MCF 10A (cell line): ENCODE results near the gene HES4. TPM values are rescaled to one million over a fixed set of nuclear protein-coding genes. Genes with fewer than 3 reads are reported as not detected.

Experiments used
- BruUV-seq: library from RNA; stranded (reverse); fragments of 400-500 nt; replicated peaks from 2 replicates; lab custom pipeline; 2021; lab: Mats Ljungman, UMichigan
- CTCF ChIA-PET: fragments of 300-600 bp; sonication (Branson Sonifier 250); formaldehyde crosslinking; extraction: SDS; loops from one replicate; lab custom pipeline; 2021; ENCODE audit warnings: antibody characterized with exemption, inconsistent platforms; lab: Yijun Ruan, JAX
- POLR2A ChIA-PET: fragments of 300-600, 350-650 bp; sonication (Branson Sonifier 250); formaldehyde crosslinking; extraction: SDS; loops from one replicate; lab custom pipeline; 2020; ENCODE audit warnings: antibody characterized with exemption, inconsistent platforms; lab: Yijun Ruan, JAX
- DNase-seq: peaks from one replicate; pipeline ENCODE4 v3.0.0-alpha.2; 2018; ENCODE audit not compliant: unreplicated experiment
- H3K27ac Mint-ChIP-seq: one replicate; pipeline ENCODE4 v1.8.0; 2022; ENCODE audit warnings: mild to moderate bottlenecking, low read depth, mixed read lengths; ENCODE audit not compliant: unreplicated experiment
- H3K27me3 Mint-ChIP-seq: one replicate; pipeline ENCODE4 v1.8.0; 2022; ENCODE audit warnings: mixed read lengths; ENCODE audit not compliant: insufficient read depth, unreplicated experiment
- H3K36me3 Mint-ChIP-seq: one replicate; pipeline ENCODE4 v1.8.0; 2022; ENCODE audit warnings: mild to moderate bottlenecking, moderate library complexity, mixed read lengths; ENCODE audit not compliant: insufficient read depth, unreplicated experiment
- H3K4me1 Mint-ChIP-seq: one replicate; pipeline ENCODE4 v1.8.0; 2022; ENCODE audit warnings: mixed read lengths; ENCODE audit not compliant: insufficient read depth, unreplicated experiment
- H3K4me3 Mint-ChIP-seq: one replicate; pipeline ENCODE4 v1.8.0; 2022; ENCODE audit warnings: mild to moderate bottlenecking, moderate library complexity, mixed read lengths; ENCODE audit not compliant: unreplicated experiment
- H3K9me3 Mint-ChIP-seq: one replicate; pipeline ENCODE4 v1.8.0; 2022; ENCODE audit warnings: mixed read lengths; ENCODE audit not compliant: unreplicated experiment
- CTCF ChIP-seq: fragments of 200-600 bp; IDR thresholded peaks from one replicate; pipeline ENCODE4 v1.8.0; 2022; ENCODE audit warnings: antibody characterized with exemption, mild to moderate bottlenecking; ENCODE audit not compliant: unreplicated experiment
- intact Hi-C: fragments of 100-400 bp; cut with micrococcal nuclease; formaldehyde crosslinking; loops from 2 replicates; pipeline ENCODE4 v1.14.1; 2022
- total RNA-seq: library from RNA; stranded (reverse); gene quantifications from 2 replicates; pipeline ENCODE4 v1.2.3, GENCODE V29; 2022

Gene HES4
- total RNA-seq, 1 experiment from 2014 or later: 42.1 TPM

GRCh38 chr1:966704-967300, 33.1 kb downstream of the HES4 start:
- Mint-ChIP-seq H3K27ac (peak overlapping the region; percentile 77), H3K9me3 (no peaks in the 10 kb centered on the region), H3K4me3 (peak overlapping the region; percentile 75), H3K27me3 (no peaks in the 10 kb centered on the region), H3K36me3 (peaks cover 11% of the 10 kb centered on the region), H3K4me1 (peaks cover 4% of the 10 kb centered on the region)
- intact Hi-C loops: no loop called here
- BruUV-seq: no TSS peak
- ChIA-PET CTCF (interaction anchor here (0.6 to 1.9 kb wide), 5 partner anchors 9 to 97 kb away, joined by 4 to 7 read pairs (median 5); no protein-coding TSS in a partner anchor), POLR2A (interaction anchor here (0.5 to 1.8 kb wide), 11 partner anchors 8 to 62 kb away, joined by 3 to 11 read pairs (median 5); partner anchors contain the start of gene NOC2L)
- no peak for TF ChIP-seq CTCF
- DNase-seq: peak; percentile 85

- Mint-ChIP-seq H3K4me1 (peaks cover 4% of the 10 kb centered on the region), H3K27ac (peak within 1 kb of the TSS; percentile 77), H3K4me3 (peak within 1 kb of the TSS; percentile 75), H3K9me3 (no peaks in the 10 kb centered on the region), H3K27me3 (no peaks in the 10 kb centered on the region), H3K36me3 (peaks cover 11% of the 10 kb centered on the region)
- ChIA-PET CTCF (interaction anchor here (0.6 to 1.9 kb wide), 3 partner anchors 10 to 61 kb away, joined by 5 to 7 read pairs (median 6); no protein-coding TSS in a partner anchor), POLR2A (interaction anchor here (0.5 to 1.8 kb wide), 8 partner anchors 10 to 61 kb away, joined by 3 to 11 read pairs (median 6); no protein-coding TSS in a partner anchor)
- DNase-seq: peak; percentile 79
- intact Hi-C loops: no loop called here
- TF ChIP-seq CTCF: no peak
- BruUV-seq: TSS peak; percentile 82
These were observed 33.7 kb downstream of the HES4 start, which contains the start of gene PLEKHN1 for GRCh38 chr1:966135-966703. TSS of gene PLEKHN1 (plus strand) at chr1:966482. CDS start at chr1:966532, 50 bp downstream.

GRCh38 chr1:965526-966134, 34.3 kb downstream of the HES4 start:
- no peak for TF ChIP-seq CTCF
- POLR2A ChIA-PET: interaction anchor here (1.8 kb wide), 1 partner anchor 10 kb away, joined by 7 read pairs; no protein-coding TSS in a partner anchor
- BruUV-seq: no TSS peak
- DNase-seq: no peak
- Mint-ChIP-seq H3K36me3 (peaks cover 11% of the 10 kb centered on the region), H3K27ac (no peak overlapping the region), H3K4me1 (peaks cover 4% of the 10 kb centered on the region), H3K4me3 (peak overlapping the region; percentile 75), H3K9me3 (no peaks in the 10 kb centered on the region), H3K27me3 (no peaks in the 10 kb centered on the region)
- intact Hi-C loops: no loop called here
- CTCF ChIA-PET: interaction anchor here (0.6 to 1.4 kb wide), 2 partner anchors 10 to 17 kb away, joined by 3 to 7 read pairs; no protein-coding TSS in a partner anchor
